Fibroblast of skin of left quadriceps (primary cell): ENCODE data around the gene CEP112.

Source experiments
- DNase-seq, 2 experiments: peaks; one replicate each; pipeline ENCODE4 v3.0.0-alpha.2; 2013; ENCODE audit warnings: low read depth in 2 of 2

CEP112 gene

GRCh38 chr17:65600518-65600917 lies 591.4 kb downstream of the CEP112 start:
- DNase-seq = no peak

DNA sequence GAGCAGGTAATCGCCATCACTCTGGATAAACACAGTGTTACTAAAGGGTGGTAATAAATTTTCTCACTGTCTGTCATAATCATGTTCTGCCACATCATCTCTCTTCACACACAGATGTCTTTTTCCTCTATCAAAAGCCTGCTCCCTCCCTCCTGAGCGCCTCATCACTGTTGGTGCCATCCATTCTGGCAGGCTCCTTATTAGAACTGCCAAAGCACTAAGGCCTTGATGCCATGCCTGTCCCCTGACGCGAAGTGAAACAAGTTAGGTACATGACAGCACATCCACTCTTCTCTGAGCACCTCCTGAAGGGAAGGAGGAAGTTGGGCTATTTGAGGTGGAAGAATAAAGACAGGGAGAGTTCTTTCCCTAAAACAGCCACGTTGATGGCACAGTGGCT lies 592.3 kb downstream of the CEP112 start:
- DNase-seq = no peak

DNA sequence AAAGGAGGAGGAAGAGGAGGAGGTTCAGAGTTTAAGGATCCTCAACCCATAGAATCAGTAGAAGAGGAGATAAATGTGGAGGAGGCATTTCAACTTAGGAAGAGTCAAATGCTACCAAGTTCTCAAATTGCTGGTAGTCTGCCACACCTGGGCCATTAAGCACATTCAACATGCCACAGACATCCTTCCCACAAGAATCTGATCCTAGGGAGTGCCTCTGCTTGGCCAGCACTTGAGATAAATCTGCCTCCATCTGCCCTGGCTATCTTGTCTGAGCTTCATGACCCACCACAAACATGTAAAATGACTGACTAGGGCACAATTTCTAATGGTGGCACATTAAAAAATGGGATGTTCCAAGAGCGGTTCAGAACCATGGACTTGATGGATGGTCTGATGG lies 593.2 kb downstream of the CEP112 start:
- DNase-seq = no peak

- no peak for DNase-seq
Measured at GRCh38 chr17:65595071-65595656, 596.8 kb downstream of the CEP112 start.

- peak; percentile 36 to 45 for DNase-seq
Measured at GRCh38 chr17:65593855-65594845, 597.8 kb downstream of the CEP112 start.

- DNase-seq = no peak
Measured at GRCh38 chr17:65593092-65593854, 598.7 kb downstream of the CEP112 start.

DNA sequence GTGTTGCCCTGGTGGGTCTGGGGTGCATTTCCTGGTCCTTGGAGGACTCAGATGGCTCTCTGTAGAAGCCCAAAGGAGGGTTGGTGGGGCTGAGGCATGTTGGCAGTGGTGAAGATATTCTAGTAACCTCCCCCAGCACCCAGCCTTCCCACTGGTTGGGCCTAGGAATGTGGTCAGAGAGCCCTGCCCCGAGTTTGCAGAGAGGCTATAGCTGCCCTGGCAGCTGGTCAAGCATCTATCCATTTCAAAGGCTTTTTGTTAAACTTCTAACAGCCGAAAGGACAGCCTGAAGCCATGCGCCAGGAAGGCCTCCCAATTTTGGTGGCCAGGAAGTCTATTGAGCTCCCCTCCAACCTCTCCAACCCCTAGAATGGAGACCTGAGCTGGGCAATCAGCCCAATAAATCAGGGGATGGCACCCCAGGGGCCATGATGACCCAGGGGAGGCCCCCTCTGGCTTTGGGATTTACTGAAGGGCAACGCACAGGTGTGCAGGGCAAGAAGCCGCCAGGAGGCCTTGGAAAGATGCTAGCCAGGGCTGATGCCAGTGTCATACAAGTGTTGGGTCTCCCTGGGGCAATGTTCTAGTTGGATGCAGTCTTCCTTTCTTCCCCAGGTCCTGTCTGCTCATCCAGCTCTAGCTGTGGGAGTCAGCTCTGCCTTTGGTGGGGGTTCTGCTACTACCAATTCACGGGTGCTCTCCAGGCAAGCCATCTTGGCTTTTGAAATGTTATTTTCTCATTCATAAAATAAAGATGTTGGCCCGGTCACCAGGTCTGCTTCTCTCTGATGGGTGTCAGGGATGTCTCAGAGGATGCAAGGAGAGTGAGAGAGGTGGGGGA lies 599.6 kb downstream of the CEP112 start:
- no peak for DNase-seq

DNA sequence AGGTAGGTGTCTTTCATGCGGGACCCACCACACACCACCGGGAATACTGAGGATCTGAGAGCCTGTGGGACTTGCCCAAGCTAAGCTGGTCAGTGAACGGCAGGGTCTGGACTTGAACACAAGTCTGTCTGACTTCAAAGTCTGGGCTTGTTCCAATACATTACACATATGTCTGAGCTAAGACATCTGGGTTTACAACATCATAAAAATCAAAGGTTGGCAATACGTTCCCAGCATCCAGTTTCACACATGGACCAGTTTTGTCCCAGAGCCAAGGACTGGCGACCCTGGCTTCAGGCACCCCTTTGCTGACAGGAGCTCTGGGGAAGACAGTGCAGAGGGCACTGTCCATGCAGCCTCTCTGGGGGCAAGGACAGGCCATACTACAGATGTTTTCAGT lies 602.6 kb downstream of the CEP112 start:
- DNase-seq = no peak

- no peak for DNase-seq
Measured at GRCh38 chr17:65588181-65588808, 603.6 kb downstream of the CEP112 start.

GRCh38 chr17:65587534-65588180 lies 604.3 kb downstream of the CEP112 start:
- DNase-seq = no peak

DNA sequence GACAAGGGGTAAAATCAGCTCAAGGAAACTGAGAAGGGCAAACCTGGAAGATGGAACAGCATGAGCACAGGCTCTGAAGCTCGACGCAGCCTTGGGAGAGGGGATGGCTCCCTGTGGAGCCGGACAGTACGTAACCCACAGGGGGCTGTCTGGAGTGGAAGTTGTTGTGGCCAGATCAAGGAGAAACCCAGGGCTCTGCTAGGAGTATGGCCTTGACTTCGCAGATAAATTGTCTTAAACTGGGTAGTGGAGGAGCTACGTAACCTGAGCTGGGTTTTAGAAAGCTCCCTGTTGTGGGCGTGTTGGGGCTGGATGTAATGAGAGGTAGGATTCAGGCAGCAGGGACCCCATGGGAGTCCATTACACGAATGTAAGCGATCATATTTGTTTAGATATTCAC lies 605.0 kb downstream of the CEP112 start:
- DNase-seq = no peak
